K562 (cell line): Measurements from ENCODE around the gene BCL7C. TPM values are rescaled to one million over a fixed set of nuclear protein-coding genes. Genes with fewer than 3 reads are reported as not detected.
A peak's percentile ranks its signal among the peaks of the same experiment; 100 is the strongest.

Experiments
- BRCA1 ChIP-seq, 2 experiments: fragments of 450-650 bp in 1 of 2; sonication (generic) in 1 of 2; formaldehyde crosslinking in 1 of 2; IDR thresholded peaks; 2 replicates each; pipeline versions ENCODE4 v1.5.0 to v1.6.1; 2017 to 2020; ENCODE audit warnings: mild to moderate bottlenecking in 1 of 2, missing genetic modification reagents in 1 of 2
- CHD7 ChIP-seq: fragments of 200-600 bp; sonication (generic); IDR thresholded peaks from one replicate; pipeline ENCODE4 v1.6.1; 2012; ENCODE audit warnings: mild to moderate bottlenecking, low read depth, low read length, inconsistent platforms
- GTF3C2 ChIP-seq: IDR thresholded peaks from 3 replicates; pipeline ENCODE4 v1.6.1; 2011; ENCODE audit warnings: borderline replicate concordance, mild to moderate bottlenecking, moderate library complexity; ENCODE audit not compliant: insufficient read length; ENCODE audit errors: extremely low read depth
- MAFK ChIP-seq: IDR thresholded peaks from 2 replicates; pipeline ENCODE4 v1.6.1; 2011; ENCODE audit warnings: low read length, improper control_type of control experiment
- MLLT1 ChIP-seq, 2 experiments: fragments of 450-650 bp; IDR thresholded peaks; 2 replicates each; pipeline ENCODE4 v1.6.1; 2016
- NR2C2 ChIP-seq, 2 experiments: fragments of 200-800 bp in 1 of 2; sonication (Bioruptor generic) in 1 of 2; sonication (generic) in 1 of 2; formaldehyde crosslinking in 1 of 2; IDR thresholded peaks; 2 replicates each; pipeline versions ENCODE4 v1.6.1 to v1.8.0; 2016 to 2022; ENCODE audit warnings: mild to moderate bottlenecking in 1 of 2, missing compliant biosample characterization in 1 of 2, missing genetic modification characterization in 1 of 2, missing genetic modification reagents in 1 of 2
- PYGO2 ChIP-seq: fragments of 450-650 bp; IDR thresholded peaks from 2 replicates; pipeline ENCODE4 v1.6.1; 2016; ENCODE audit warnings: mild to moderate bottlenecking, missing genetic modification characterization, moderate library complexity, missing compliant biosample characterization
- ZNF274 ChIP-seq: IDR thresholded peaks from 2 replicates; pipeline ENCODE4 v1.6.1; 2011; ENCODE audit warnings: low read depth, mild to moderate bottlenecking, low read length, moderate library complexity, borderline replicate concordance
- ZNF644 ChIP-seq: fragments of 200-800 bp; sonication (Bioruptor generic); IDR thresholded peaks from 2 replicates; pipeline ENCODE4 v1.6.1; 2016; ENCODE audit warnings: low read depth, missing genetic modification characterization, missing compliant biosample characterization
- polyA plus RNA-seq, 8 experiments: library from polyadenylated mRNA; depleted of rRNA in 4 of 8; stranded (reverse) in 5 of 8; unstranded in 3 of 8; fragments of >200 nt; fragmentation: Nextera tagmentation in 2 of 8; fragmentation: Illumina TruSeq in 1 of 8; extraction: Ambion mirVana in 2 of 8; extraction: Trizol in 1 of 8; gene quantifications; 2 replicates each; pipeline versions ENCODE4 v1.2.1 to v1.2.3, GENCODE V29; 2011 to 2014; ENCODE audit warnings: inconsistent platforms in 1 of 8, missing spikeins in 1 of 8
- total RNA-seq, 7 experiments: library from RNA; depleted of rRNA in 6 of 7; stranded (reverse); fragments of >200 nt in 6 of 7; fragmentation: Illumina TruSeq in 2 of 7; extraction: Trizol in 2 of 7; gene quantifications; 2 replicates each; pipeline versions ENCODE4 v1.2.1 to v1.2.3, GENCODE V29; 2011 to 2021; ENCODE audit warnings: low replicate concordance in 1 of 7

The BCL7C gene
- total and polyA plus RNA-seq, 9 of the 15 experiments (the other 6 are each of a cell fraction or from before 2014, with no cell fraction given), result 1.7 to 85.8 (median 19.6) TPM

GRCh38 chr16:30896889-30897733 is 3.2 kb upstream of the BCL7C start (continued):
- no peak for TF ChIP-seq CHD7
- no peak for TF ChIP-seq ZNF274
- peak; percentile 82; the same call in 1 of the 2 replicates for TF ChIP-seq ZNF644
- TF ChIP-seq PYGO2, result no peak
- TF ChIP-seq MLLT1 (IDR thresholded peaks at IDR 0.05), result peak in 1 of 2 experiments; percentile 35; a peak in 1 of 4 replicates
- TF ChIP-seq BRCA1 (IDR thresholded peaks at IDR 0.05), result no peak
- 0 out of 2 replicates have a peak, but pooled peaks have one; percentile 1 for TF ChIP-seq BRCA1 (CRISPR knock-in tag; IDR thresholded peaks at IDR 0.05)
- TF ChIP-seq MAFK, result no peak
- no peak for TF ChIP-seq NR2C2 (CRISPR knock-in tag; IDR thresholded peaks at IDR 0.05)
- peak; percentile 87 for TF ChIP-seq NR2C2 (tag; IDR thresholded peaks at IDR 0.05)
- TF ChIP-seq GTF3C2, result peak; percentile 36
